Measurements from ENCODE around the gene FRMD8.
A peak's percentile ranks its signal among the peaks of the same experiment; 100 is the strongest.

FRMD8 gene

GRCh38 chr11:65380460-65381119, 5.8 kb upstream of the FRMD8 start:
- H3K27ac Mint-ChIP-seq, result peak overlapping the region; percentile 100
- H3K36me3 Mint-ChIP-seq (ENCODE audit: low read depth), result no peaks in the 10 kb centered on the region
- H3K4me3 Mint-ChIP-seq, result no peak overlapping the region
- no peaks in the 10 kb centered on the region for H3K9me3 Mint-ChIP-seq
- H3K27me3 Mint-ChIP-seq (ENCODE audit: low read depth), result no peaks in the 10 kb centered on the region
- H3K4me1 Mint-ChIP-seq (ENCODE audit: low read depth), result peaks cover 37% of the 10 kb centered on the region

DNA sequence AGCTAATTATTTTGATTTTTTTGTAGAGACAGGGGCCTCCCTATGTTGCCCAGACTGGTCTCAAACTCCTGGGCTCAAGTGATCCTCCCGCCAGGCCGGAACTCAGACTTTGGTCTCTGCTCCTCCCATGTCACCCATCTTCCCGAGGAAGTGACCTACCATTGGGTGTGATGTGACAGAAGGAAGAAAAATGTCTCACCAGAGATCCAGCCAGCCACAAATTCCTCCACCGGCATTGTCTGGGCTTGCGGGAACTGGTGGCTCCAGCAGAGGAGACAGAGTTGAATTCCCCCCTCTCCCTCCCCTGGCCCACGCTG, 4.8 kb upstream of the FRMD8 start:
- Mint-ChIP-seq H3K27me3 (ENCODE audit: low read depth) (no peaks in the 10 kb centered on the region), H3K9me3 (no peaks in the 10 kb centered on the region), H3K4me3 (peak overlapping the region; percentile 89), H3K27ac (peak overlapping the region; percentile 100), H3K4me1 (ENCODE audit: low read depth) (peaks cover 37% of the 10 kb centered on the region), H3K36me3 (ENCODE audit: low read depth) (no peaks in the 10 kb centered on the region)

- H3K27me3 Mint-ChIP-seq (ENCODE audit: low read depth), result no peaks in the 10 kb centered on the region
- no peaks in the 10 kb centered on the region for H3K36me3 Mint-ChIP-seq (ENCODE audit: low read depth)
- peak within 1 kb of the TSS; percentile 100 for H3K27ac Mint-ChIP-seq
- H3K9me3 Mint-ChIP-seq, result no peaks in the 10 kb centered on the region
- H3K4me3 Mint-ChIP-seq, result peak within 1 kb of the TSS; percentile 89
- peaks cover 37% of the 10 kb centered on the region for H3K4me1 Mint-ChIP-seq (ENCODE audit: low read depth)
Measured at GRCh38 chr11:65382033-65382803, 4.2 kb upstream of the FRMD8 start, which contains the start of gene SLC25A45. SLC25A45 (minus strand) TSS chr11:65382646; CDS start chr11:65381951, 695 bp downstream.

DNA sequence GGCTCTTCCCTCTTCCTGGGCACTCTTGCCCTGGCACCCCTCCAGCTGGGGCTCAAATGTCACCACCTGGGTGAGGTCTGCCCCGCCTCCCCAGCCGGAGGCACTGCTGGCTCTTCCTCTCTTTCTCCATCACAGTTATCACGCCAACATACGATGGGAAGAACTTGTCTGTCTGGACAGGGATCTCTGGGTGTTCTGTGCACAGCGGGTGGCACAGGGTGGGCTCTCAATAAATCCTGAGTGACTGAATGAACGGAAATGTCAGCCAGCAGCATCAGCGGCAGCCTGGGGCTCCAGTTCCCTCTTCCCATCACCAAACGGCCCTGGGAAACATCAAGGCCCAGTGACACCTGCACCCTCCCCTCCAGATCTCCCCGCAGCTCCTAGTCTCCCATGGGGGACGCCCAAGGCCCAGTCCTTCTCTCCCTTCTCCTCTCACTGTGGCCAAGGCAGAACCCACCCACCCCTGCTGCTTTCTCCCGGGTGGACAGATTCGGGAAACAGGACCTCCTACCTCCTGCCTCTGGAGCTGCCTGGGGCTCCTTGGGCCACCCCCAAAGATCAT, 3.6 kb upstream of the FRMD8 start:
- Mint-ChIP-seq H3K9me3 (no peaks in the 10 kb centered on the region), H3K4me3 (peak overlapping the region; percentile 89), H3K36me3 (ENCODE audit: low read depth) (no peaks in the 10 kb centered on the region), H3K27me3 (ENCODE audit: low read depth) (no peaks in the 10 kb centered on the region), H3K27ac (peak overlapping the region; percentile 100), H3K4me1 (ENCODE audit: low read depth) (peaks cover 37% of the 10 kb centered on the region)

GRCh38 chr11:65383778-65384177, 2.7 kb upstream of the FRMD8 start:
- peaks cover 44% of the 10 kb centered on the region for H3K4me1 Mint-ChIP-seq (ENCODE audit: low read depth)

DNA sequence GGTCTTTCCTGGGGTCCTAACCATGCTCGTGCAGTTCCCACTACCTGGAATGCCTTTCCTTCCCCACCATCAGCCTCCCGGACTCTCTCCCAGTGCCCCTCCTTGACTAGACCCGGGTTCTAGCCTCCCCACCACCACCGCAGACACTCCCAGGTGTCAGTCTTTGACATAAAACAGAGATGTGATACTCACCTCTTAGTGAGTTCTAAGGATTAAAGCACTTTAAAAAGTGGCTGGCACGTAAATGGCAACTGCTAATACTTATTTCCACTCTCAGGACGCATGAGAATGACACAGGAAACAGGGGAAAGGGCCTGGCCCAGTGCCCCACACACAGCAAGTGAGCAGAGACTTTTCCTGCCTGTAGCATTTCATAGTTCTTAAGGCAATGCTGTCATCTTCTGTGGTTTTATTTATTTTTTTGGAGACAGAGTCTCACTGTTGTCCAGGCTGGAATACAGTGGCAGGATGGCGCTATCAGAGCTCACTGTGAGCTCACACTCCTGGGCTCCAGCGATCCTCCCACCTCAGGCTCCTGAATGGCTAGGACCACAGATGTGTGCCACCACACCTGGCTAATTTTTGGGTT, 2.0 kb upstream of the FRMD8 start:
- Mint-ChIP-seq H3K36me3 (ENCODE audit: low read depth) (peaks cover 5% of the 10 kb centered on the region), H3K4me1 (ENCODE audit: low read depth) (peaks cover 49% of the 10 kb centered on the region), H3K9me3 (no peaks in the 10 kb centered on the region), H3K27ac (peak overlapping the region; percentile 100), H3K4me3 (peak overlapping the region; percentile 50), H3K27me3 (ENCODE audit: low read depth) (no peaks in the 10 kb centered on the region)

More at GRCh38 chr11:65383778-65384177, 2.7 kb upstream of the FRMD8 start:
- no peaks in the 10 kb centered on the region for H3K9me3 Mint-ChIP-seq
- peak overlapping the region; percentile 100 for H3K27ac Mint-ChIP-seq
- no peaks in the 10 kb centered on the region for H3K27me3 Mint-ChIP-seq (ENCODE audit: low read depth)
- H3K4me3 Mint-ChIP-seq, result peak overlapping the region; percentile 50
- peaks cover 4% of the 10 kb centered on the region for H3K36me3 Mint-ChIP-seq (ENCODE audit: low read depth)

DNA sequence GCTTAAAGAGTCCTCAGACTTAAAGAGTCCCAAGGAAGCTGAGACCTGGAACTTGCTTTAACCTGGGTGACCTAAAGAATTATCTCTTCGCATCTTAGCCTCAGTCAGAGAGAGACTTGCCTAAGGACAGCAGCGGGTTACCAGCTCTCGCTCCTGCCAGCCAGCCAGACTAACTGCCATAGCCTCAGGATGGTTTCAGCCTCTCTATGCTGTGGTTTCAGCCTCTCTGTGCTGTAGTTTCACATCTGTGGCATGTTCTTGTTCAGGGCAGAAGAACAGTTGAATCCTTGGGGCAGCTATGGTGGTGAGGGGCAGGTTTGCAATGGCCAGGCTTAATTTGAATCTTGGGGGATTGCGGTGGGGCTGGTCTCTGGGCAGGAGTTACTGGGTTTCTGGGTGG, 2.3 kb downstream of the FRMD8 start:
- Mint-ChIP-seq H3K4me3 (peak overlapping the region; percentile 43), H3K4me1 (ENCODE audit: low read depth) (peaks cover 38% of the 10 kb centered on the region), H3K9me3 (no peaks in the 10 kb centered on the region), H3K27ac (peak overlapping the region; percentile 39), H3K27me3 (ENCODE audit: low read depth) (no peaks in the 10 kb centered on the region), H3K36me3 (ENCODE audit: low read depth) (peaks cover 10% of the 10 kb centered on the region)

DNA sequence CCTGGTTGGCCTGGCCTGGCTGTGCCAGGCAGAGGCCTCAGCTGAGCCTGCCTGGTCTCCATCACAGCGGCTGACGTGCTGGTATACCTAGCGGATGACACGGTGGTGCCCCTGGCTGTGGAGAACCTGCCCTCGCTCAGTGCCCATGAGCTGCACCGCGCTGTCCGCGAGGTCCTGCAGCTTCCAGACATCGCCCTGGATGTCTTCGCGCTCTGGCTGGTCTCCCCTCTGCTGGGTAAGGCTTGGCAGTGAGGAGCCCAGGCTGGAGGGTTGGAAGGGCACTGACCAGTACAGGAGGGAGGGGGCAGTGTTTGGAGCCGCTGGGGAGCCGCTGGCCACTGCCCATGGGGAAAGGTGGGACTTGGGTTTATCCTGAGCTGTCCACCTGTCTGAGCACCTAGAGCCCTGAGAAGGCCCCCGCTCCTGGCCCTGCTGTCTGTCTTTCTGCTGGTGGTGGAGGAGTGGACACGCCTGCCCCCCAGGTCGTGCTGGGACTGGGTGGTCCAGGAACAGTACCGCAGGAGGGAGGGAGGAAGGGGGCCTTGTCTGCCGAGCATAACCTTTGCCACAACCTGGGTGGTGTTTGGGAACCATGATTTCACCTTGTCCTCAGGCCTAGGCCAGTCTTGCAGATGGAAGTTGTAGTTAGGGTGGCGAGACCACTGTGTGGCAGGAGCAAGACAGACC, 3.0 kb downstream of the FRMD8 start:
- no peaks in the 10 kb centered on the region for H3K27me3 Mint-ChIP-seq (ENCODE audit: low read depth)
- H3K4me3 Mint-ChIP-seq, result no peak overlapping the region
- H3K9me3 Mint-ChIP-seq, result no peaks in the 10 kb centered on the region
- no peak overlapping the region for H3K27ac Mint-ChIP-seq
- H3K36me3 Mint-ChIP-seq (ENCODE audit: low read depth), result peaks cover 10% of the 10 kb centered on the region
- peaks cover 31% of the 10 kb centered on the region for H3K4me1 Mint-ChIP-seq (ENCODE audit: low read depth)

- Mint-ChIP-seq H3K4me1 (ENCODE audit: low read depth) (peaks cover 22% of the 10 kb centered on the region), H3K27ac (peak overlapping the region; percentile 62), H3K4me3 (no peak overlapping the region), H3K9me3 (no peaks in the 10 kb centered on the region), H3K27me3 (ENCODE audit: low read depth) (no peaks in the 10 kb centered on the region), H3K36me3 (ENCODE audit: low read depth) (peaks cover 10% of the 10 kb centered on the region)
Measured at GRCh38 chr11:65390099-65390941, 3.9 kb downstream of the FRMD8 start.

DNA sequence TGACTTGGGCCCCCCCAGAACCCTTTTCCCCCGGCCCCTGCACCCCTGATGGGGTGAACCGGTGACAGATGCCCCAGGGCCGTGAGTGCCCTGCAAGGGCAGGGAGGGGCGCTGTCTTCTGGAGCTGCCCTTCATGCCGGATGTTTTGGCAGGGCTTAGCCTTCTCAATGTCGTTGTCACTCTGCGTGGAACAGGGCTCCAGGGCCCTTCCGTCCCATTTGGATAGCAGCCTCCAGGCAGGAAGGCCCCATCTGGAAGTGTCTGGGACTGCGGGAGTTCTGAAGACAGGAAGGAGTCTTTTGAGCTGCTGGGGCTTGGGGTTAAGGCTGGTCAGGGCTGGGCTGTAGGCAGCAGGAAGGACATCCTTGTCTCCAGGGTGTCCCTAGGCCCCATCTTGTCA, 4.6 kb downstream of the FRMD8 start:
- Mint-ChIP-seq H3K36me3 (ENCODE audit: low read depth) (peaks cover 11% of the 10 kb centered on the region), H3K4me3 (no peak overlapping the region), H3K9me3 (no peaks in the 10 kb centered on the region), H3K27ac (no peak overlapping the region), H3K27me3 (ENCODE audit: low read depth) (no peaks in the 10 kb centered on the region), H3K4me1 (ENCODE audit: low read depth) (peaks cover 20% of the 10 kb centered on the region)

DNA sequence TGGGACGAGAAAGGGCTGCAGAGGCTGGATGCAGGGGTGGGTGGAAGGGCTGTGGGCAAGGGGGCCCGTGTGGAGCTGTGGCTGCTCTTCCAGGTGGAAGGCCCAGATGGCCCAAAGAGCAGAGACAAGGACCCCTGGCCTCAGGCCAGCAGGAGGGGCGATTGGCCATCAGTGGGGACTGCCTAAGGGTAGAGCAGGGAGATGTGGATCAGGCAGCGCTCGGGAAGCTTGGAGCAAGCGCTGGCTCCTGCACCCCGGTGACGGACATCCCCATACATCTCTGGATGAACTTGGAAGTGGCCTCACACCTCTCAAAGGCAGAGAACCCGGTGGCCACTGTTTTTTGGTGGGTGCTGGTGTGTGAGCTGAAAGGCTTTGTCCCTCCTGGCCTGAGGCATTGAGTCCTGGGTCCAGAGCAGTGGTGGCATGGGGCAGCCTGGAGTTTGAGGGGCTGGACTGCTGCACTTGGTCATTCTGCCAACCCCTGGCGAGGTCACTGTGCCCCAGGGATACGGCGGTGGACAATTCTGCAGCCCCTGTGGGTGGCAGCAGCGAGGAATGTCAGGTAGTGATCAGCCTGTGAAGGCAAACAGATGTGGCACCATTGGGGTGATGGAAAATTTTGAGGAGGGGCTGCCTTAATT, 5.9 kb downstream of the FRMD8 start:
- H3K4me3 Mint-ChIP-seq, result no peak overlapping the region
- no peaks in the 10 kb centered on the region for H3K9me3 Mint-ChIP-seq
- peaks cover 20% of the 10 kb centered on the region for H3K4me1 Mint-ChIP-seq (ENCODE audit: low read depth)
- no peak overlapping the region for H3K27ac Mint-ChIP-seq
- peaks cover 14% of the 10 kb centered on the region for H3K36me3 Mint-ChIP-seq (ENCODE audit: low read depth)
- H3K27me3 Mint-ChIP-seq (ENCODE audit: low read depth), result no peaks in the 10 kb centered on the region

GRCh38 chr11:65392899-65393298, 6.5 kb downstream of the FRMD8 start:
- no peaks in the 10 kb centered on the region for H3K9me3 Mint-ChIP-seq
- peaks cover 20% of the 10 kb centered on the region for H3K4me1 Mint-ChIP-seq (ENCODE audit: low read depth)
- no peak overlapping the region for H3K4me3 Mint-ChIP-seq
- H3K27ac Mint-ChIP-seq, result no peak overlapping the region
- peaks cover 17% of the 10 kb centered on the region for H3K36me3 Mint-ChIP-seq (ENCODE audit: low read depth)
- no peaks in the 10 kb centered on the region for H3K27me3 Mint-ChIP-seq (ENCODE audit: low read depth)

GRCh38 chr11:65393513-65394079, 7.2 kb downstream of the FRMD8 start:
- Mint-ChIP-seq H3K9me3 (no peaks in the 10 kb centered on the region), H3K4me1 (ENCODE audit: low read depth) (peaks cover 15% of the 10 kb centered on the region), H3K27ac (no peak overlapping the region), H3K4me3 (no peak overlapping the region), H3K27me3 (ENCODE audit: low read depth) (no peaks in the 10 kb centered on the region), H3K36me3 (ENCODE audit: low read depth) (peaks cover 21% of the 10 kb centered on the region)

All from T-helper 1 cell treated with Interleukin-12 subunit alpha and Interleukin-12 subunit beta and Interleukin-4 antibody, amounts not matched to agents 30 μg/mL and 1 μg/mL, for 36 hours (primary cell).